SIG-M5 treated with dmso at 0.1 percent for 504 hours (cell line): Measurements from ENCODE around the gene ZNF326.

Source experiments
- DNase-seq: peaks from one replicate; lab custom pipeline; 2025; ENCODE audit not compliant: unreplicated experiment; lab: John Stamatoyannopoulos, UW

Gene ZNF326

DNA sequence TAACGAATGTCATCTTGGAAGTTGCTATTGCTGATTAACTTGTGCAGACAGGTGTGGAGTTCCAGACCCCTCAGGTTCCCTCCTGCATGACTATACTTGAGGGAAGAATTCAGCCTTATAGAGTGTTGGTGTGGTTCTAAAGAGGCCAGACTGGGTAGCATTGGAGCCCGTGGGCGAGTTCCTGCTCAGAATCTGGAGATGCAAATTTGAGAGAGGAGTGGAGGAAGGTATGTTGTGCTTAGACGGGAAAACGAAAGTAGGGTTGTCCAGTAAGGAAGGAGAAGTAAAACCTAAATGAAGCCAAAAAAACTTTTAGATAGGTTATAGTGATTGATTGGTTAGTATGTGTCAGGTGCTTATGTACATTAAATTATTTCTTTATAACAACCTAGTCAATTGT lies 79.2 kb downstream of the ZNF326 start:
- DNase-seq: peak; percentile 5

DNA sequence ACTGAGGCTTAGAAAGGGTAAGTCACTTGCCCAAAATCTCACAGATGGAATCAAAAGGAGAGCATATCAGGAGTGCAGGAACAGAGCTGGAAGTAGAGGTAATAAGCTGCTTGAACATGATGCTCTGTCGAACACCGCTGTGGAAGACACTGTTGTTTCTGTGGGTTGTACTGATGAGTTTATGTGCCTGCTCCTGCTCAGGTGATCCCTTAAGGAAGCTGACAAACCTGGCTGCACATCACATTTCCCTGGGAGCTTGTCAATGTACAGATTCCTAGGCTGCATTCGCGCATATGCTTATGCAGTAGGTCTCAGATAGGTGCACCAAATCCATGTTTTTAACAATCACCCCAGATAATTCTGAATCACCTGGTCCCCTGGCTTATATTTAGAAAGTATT lies 79.7 kb downstream of the ZNF326 start:
- no peak for DNase-seq

DNA sequence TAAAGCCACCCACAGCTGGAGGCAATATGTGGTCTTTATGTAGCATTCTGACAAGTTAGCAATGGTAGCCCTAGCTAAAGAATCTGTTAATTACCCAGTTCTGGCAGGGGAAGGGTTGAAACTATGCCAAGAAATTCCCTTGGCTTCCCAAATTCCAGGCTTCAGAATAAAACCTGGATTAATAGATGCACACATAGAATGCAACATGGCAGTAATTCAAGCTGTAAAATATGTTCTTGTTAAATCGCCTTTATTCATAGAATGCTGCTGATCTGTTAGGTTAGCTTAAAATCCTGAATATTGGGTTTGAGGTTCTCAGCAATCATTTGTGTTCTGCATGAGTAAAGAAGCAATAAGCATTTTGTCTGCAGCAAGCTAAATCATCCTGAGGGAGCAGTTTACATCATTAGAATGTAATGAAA lies 80.1 kb downstream of the ZNF326 start:
- no peak for DNase-seq

DNA sequence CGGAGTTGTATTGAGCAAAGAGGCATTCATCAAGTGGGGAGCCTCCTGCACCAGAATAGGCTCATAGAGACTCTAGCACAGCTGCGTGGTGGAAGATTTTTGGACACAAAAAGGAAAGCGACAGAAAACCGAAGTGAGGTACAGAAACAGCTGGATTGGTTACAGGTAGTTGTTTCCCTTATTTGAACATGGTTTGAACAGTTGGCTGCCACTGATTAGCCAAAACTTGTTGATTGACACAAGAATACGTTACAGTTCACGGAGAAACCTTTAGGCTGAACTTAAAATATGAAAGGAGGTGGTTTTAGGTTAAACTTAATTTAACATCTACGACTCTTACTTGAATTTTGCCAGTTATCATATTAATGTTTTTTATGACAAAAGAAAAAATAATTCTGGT lies 89.1 kb downstream of the ZNF326 start:
- no peak for DNase-seq
